ENCODE data around the gene SMG1.
"Not testable (repeated sequence)": the region's sequence is repeated elsewhere in the genome, so short reads cannot be mapped to it uniquely, and the experiment has no call there.

DNA sequence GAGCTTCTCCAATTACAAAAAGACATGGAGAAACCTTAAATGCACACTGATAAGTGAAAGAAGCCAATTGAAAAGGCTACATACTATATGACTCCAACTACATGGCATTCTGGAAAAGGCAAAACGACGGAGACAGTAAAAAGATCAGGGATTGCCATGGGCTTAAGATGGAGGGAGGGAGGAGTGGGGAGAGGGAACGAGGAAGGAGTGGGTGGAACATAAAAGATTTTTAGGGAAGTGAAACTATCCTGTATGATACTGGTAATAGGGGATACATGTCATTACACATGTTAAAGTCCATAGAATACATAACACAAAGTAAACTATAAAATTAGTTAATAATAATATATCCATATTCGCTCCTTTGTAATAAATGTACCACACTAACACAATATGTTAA lies 48.9 kb downstream of the SMG1 start:
- not testable (repeated sequence) for TF ChIP-seq POLR2AphosphoS5 (IDR thresholded peaks at IDR 0.05)
- TF ChIP-seq, protein P1, sequence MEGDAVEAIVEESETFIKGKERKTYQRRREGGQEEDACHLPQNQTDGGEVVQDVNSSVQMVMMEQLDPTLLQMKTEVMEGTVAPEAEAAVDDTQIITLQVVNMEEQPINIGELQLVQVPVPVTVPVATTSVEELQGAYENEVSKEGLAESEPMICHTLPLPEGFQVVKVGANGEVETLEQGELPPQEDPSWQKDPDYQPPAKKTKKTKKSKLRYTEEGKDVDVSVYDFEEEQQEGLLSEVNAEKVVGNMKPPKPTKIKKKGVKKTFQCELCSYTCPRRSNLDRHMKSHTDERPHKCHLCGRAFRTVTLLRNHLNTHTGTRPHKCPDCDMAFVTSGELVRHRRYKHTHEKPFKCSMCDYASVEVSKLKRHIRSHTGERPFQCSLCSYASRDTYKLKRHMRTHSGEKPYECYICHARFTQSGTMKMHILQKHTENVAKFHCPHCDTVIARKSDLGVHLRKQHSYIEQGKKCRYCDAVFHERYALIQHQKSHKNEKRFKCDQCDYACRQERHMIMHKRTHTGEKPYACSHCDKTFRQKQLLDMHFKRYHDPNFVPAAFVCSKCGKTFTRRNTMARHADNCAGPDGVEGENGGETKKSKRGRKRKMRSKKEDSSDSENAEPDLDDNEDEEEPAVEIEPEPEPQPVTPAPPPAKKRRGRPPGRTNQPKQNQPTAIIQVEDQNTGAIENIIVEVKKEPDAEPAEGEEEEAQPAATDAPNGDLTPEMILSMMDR (IDR thresholded peaks at IDR 0.05) = not testable (repeated sequence)

Measured in breast epithelium (tissue), 3 donors.